ENCODE measurements around the gene OSTC.
A peak's percentile ranks its signal among the peaks of the same experiment; 100 is the strongest.

OSTC gene

GRCh38 chr4:108650212-108651013 is at the start of gene OSTC:
OSTC (plus strand) TSS chr4:108650599; CDS start chr4:108650656, 57 bp downstream.
- peak; percentile 90 for DNase-seq

- no peak for DNase-seq
Observed at GRCh38 chr4:108601106-108601505, 49.3 kb upstream of the OSTC start.

- no peak for DNase-seq
Observed at GRCh38 chr4:108601532-108601931, 48.9 kb upstream of the OSTC start.

GRCh38 chr4:108602163-108602562 is 48.2 kb upstream of the OSTC start:
- DNase-seq = no peak

- no peak for DNase-seq
Observed at GRCh38 chr4:108607079-108607815, 43.2 kb upstream of the OSTC start.

GRCh38 chr4:108611365-108611764 is 39.0 kb upstream of the OSTC start:
- DNase-seq = no peak

- DNase-seq = no peak
Observed at GRCh38 chr4:108612365-108612764, 38.0 kb upstream of the OSTC start.

GRCh38 chr4:108619372-108620100 is 30.9 kb upstream of the OSTC start:
- peak; percentile 13 for DNase-seq

GRCh38 chr4:108620101-108620932 is 30.1 kb upstream of the OSTC start, which contains the start of gene RPL34:
RPL34 (plus strand) TSS chr4:108620576; CDS start chr4:108621960, 1,384 bp downstream.
- peak; percentile 98 for DNase-seq

- DNase-seq = no peak
Observed at GRCh38 chr4:108620933-108621905, 29.2 kb upstream of the OSTC start.

- DNase-seq = no peak
Observed at GRCh38 chr4:108622022-108622421, 28.4 kb upstream of the OSTC start.

- DNase-seq = no peak
Observed at GRCh38 chr4:108622828-108623227, 27.6 kb upstream of the OSTC start.

- DNase-seq = no peak
Observed at GRCh38 chr4:108624263-108625056, 25.9 kb upstream of the OSTC start.

- no peak for DNase-seq
Observed at GRCh38 chr4:108626056-108626455, 24.3 kb upstream of the OSTC start.

- DNase-seq = no peak
Observed at GRCh38 chr4:108628411-108628810, 22.0 kb upstream of the OSTC start.

GRCh38 chr4:108635070-108635655 is 15.2 kb upstream of the OSTC start:
- DNase-seq = no peak

- DNase-seq = no peak
Observed at GRCh38 chr4:108636246-108636645, 14.2 kb upstream of the OSTC start.

- DNase-seq = no peak
Observed at GRCh38 chr4:108637856-108638255, 12.5 kb upstream of the OSTC start.

GRCh38 chr4:108644237-108644636 is 6.2 kb upstream of the OSTC start:
- no peak for DNase-seq

- no peak for DNase-seq
Observed at GRCh38 chr4:108646706-108647105, 3.7 kb upstream of the OSTC start.

Measured in CD4-positive, alpha-beta T cell treated with Interleukin-4 for 4 hours (primary cell).